ENCODE measurements around the gene DICER1. TPM values are rescaled to one million over a fixed set of nuclear protein-coding genes. Genes with fewer than 3 reads are reported as not detected.

The DICER1 gene
- total and polyA plus RNA-seq, 2 donors (not counting 3 experiments of a cell fraction or from before 2014, with no cell fraction given), result 8.3 to 43.6 TPM

- no peak overlapping the region for H3K9ac ChIP-seq (replicated peaks; ENCODE audit: extremely low read depth, insufficient read depth, low read length)
- FAIRE-seq (no peak), DNase-seq (ENCODE audit: low read depth, low spot score) (no peak)
- H3K9me3 ChIP-seq (replicated peaks; ENCODE audit: control insufficient read depth, insufficient read depth, low read length), result no peaks in the 10 kb centered on the region
- no peak overlapping the region for H2AFZ ChIP-seq (ENCODE audit: low read depth, low read length)
- H3K79me2 ChIP-seq (ENCODE audit: control insufficient read depth, insufficient read depth, low read length), result no peaks in the 10 kb centered on the region
- intact Hi-C loops (cut with micrococcal nuclease), result no loop called here
- ChIA-PET CTCF (no interaction called here), POLR2A (no interaction called here)
- no peak overlapping the region for H3K4me2 ChIP-seq (ENCODE audit: insufficient read depth, low read length)
- H3K4me1 ChIP-seq (ENCODE audit: control insufficient read depth, extremely low read depth, insufficient read depth, low read length), result no peaks in the 10 kb centered on the region
- H3K9me1 ChIP-seq (replicated peaks; ENCODE audit: control insufficient read depth, extremely low read depth, insufficient read depth, low read length), result no peaks in the 10 kb centered on the region
- no peak overlapping the region for H3K4me3 ChIP-seq (replicated peaks in 1 of 3; ENCODE audit: insufficient read depth in 1 of 3, low read depth in 1 of 3, low read length in 3 of 3)
- dilution Hi-C loops (cut with MboI; ENCODE audit: extremely low pct_ligation_motif_present, low sequenced_read_pairs), result no loop called here
- no peak for TF ChIP-seq POLR2A (IDR thresholded peaks at IDR 0.05; ENCODE audit: low read depth, low read length)
- no peak for TF ChIP-seq GATA2 (IDR thresholded peaks at IDR 0.05; ENCODE audit: insufficient read depth, insufficient read length, low read depth, low read length)
- no peak for TF ChIP-seq JUN (IDR thresholded peaks at IDR 0.05; ENCODE audit: borderline replicate concordance, insufficient read depth, insufficient read length, low read depth)
- H3K27ac ChIP-seq (ENCODE audit: insufficient read depth, low read depth, low read length), result no peak overlapping the region
- no peaks in the 10 kb centered on the region for H4K20me1 ChIP-seq (replicated peaks; ENCODE audit: control insufficient read depth, extremely low read depth, insufficient read depth, low read length)
- no peaks in the 10 kb centered on the region for H3K36me3 ChIP-seq (ENCODE audit: control insufficient read depth in 2 of 2, extremely low read depth in 1 of 2, insufficient read depth in 2 of 2, low read length in 2 of 2)
- no peaks in the 10 kb centered on the region for H3K27me3 ChIP-seq (ENCODE audit: control insufficient read depth in 2 of 2, insufficient read depth in 2 of 2, low read length in 2 of 2)
- BruUV-seq (replicated peaks), result no TSS peak
Observed at GRCh38 chr14:95073947-95074346, 83.4 kb downstream of the DICER1 start.

GRCh38 chr14:95072310-95072905 lies 84.9 kb downstream of the DICER1 start:
- H3K4me2 ChIP-seq (ENCODE audit: insufficient read depth, low read length), result no peak overlapping the region
- no peak overlapping the region for H3K9ac ChIP-seq (replicated peaks; ENCODE audit: extremely low read depth, insufficient read depth, low read length)
- POLR2A ChIA-PET, result no interaction called here
- H3K27ac ChIP-seq (ENCODE audit: insufficient read depth, low read depth, low read length), result no peak overlapping the region
- H3K27me3 ChIP-seq (ENCODE audit: control insufficient read depth in 2 of 2, insufficient read depth in 2 of 2, low read length in 2 of 2), result no peaks in the 10 kb centered on the region
- BruUV-seq (replicated peaks), result no TSS peak
- intact Hi-C loops (cut with micrococcal nuclease) (no loop called here), dilution Hi-C loops (cut with MboI; ENCODE audit: extremely low pct_ligation_motif_present, low sequenced_read_pairs) (no loop called here)
- H3K9me3 ChIP-seq (replicated peaks; ENCODE audit: control insufficient read depth, insufficient read depth, low read length), result no peaks in the 10 kb centered on the region
- TF ChIP-seq CTCF (IDR thresholded peaks at IDR 0.05; ENCODE audit: extremely low read depth in 1 of 2, insufficient read depth in 1 of 2, low read depth in 1 of 2, low read length in 2 of 2), result no peak
- TF ChIP-seq POLR2A (IDR thresholded peaks at IDR 0.05; ENCODE audit: low read depth, low read length), result no peak
- no peak for TF ChIP-seq MYC (IDR thresholded peaks at IDR 0.05; ENCODE audit: low read depth, low read length)
- TF ChIP-seq JUN (IDR thresholded peaks at IDR 0.05; ENCODE audit: borderline replicate concordance, insufficient read depth, insufficient read length, low read depth), result no peak
- TF ChIP-seq EZH2 (IDR thresholded peaks at IDR 0.05; ENCODE audit: borderline replicate concordance, low read depth, low read length, severe bottlenecking), result no peak
- no peak for TF ChIP-seq FOS (IDR thresholded peaks at IDR 0.05; ENCODE audit: borderline replicate concordance, insufficient read depth, low read length)
- TF ChIP-seq POLR2AphosphoS5 (IDR thresholded peaks at IDR 0.05; ENCODE audit: insufficient read depth, low read depth, low read length), result no peak
- TF ChIP-seq MAX (IDR thresholded peaks at IDR 0.05; ENCODE audit: insufficient read depth, insufficient read length), result no peak
- no peak for TF ChIP-seq GATA2 (IDR thresholded peaks at IDR 0.05; ENCODE audit: insufficient read depth, insufficient read length, low read depth, low read length)
- no peaks in the 10 kb centered on the region for H3K79me2 ChIP-seq (ENCODE audit: control insufficient read depth, insufficient read depth, low read length)
- no peak for FAIRE-seq
- CTCF ChIA-PET, result no interaction called here
- no peaks in the 10 kb centered on the region for H3K4me1 ChIP-seq (ENCODE audit: control insufficient read depth, extremely low read depth, insufficient read depth, low read length)
- DNase-seq (ENCODE audit: low read depth, low spot score), result no peak
- no peaks in the 10 kb centered on the region for H3K36me3 ChIP-seq (ENCODE audit: control insufficient read depth in 2 of 2, extremely low read depth in 1 of 2, insufficient read depth in 2 of 2, low read length in 2 of 2)
- H3K9me1 ChIP-seq (replicated peaks; ENCODE audit: control insufficient read depth, extremely low read depth, insufficient read depth, low read length), result no peaks in the 10 kb centered on the region
- H2AFZ ChIP-seq (ENCODE audit: low read depth, low read length), result no peak overlapping the region
- no peak overlapping the region for H3K4me3 ChIP-seq (replicated peaks in 1 of 3; ENCODE audit: insufficient read depth in 1 of 3, low read depth in 1 of 3, low read length in 3 of 3)
- H4K20me1 ChIP-seq (replicated peaks; ENCODE audit: control insufficient read depth, extremely low read depth, insufficient read depth, low read length), result no peaks in the 10 kb centered on the region
